ENCODE data around the gene CFAP47.
"Not testable (repeated sequence)": the region's sequence is repeated elsewhere in the genome, so short reads cannot be mapped to it uniquely, and the experiment has no call there.

The CFAP47 gene

GRCh38 chrX:36218801-36219200 is 299.3 kb downstream of the CFAP47 start:
- no peak for DNase-seq
- in situ Hi-C loops (cut with MboI; ENCODE audit: low pct_unique_long_range_greater_than_20kb, low sequenced_read_pairs) = no loop called here

GRCh38 chrX:36234840-36235528 is 315.4 kb downstream of the CFAP47 start:
- in situ Hi-C loops (cut with MboI; ENCODE audit: low pct_unique_long_range_greater_than_20kb, low sequenced_read_pairs); DNase-seq: not testable (repeated sequence)

DNA sequence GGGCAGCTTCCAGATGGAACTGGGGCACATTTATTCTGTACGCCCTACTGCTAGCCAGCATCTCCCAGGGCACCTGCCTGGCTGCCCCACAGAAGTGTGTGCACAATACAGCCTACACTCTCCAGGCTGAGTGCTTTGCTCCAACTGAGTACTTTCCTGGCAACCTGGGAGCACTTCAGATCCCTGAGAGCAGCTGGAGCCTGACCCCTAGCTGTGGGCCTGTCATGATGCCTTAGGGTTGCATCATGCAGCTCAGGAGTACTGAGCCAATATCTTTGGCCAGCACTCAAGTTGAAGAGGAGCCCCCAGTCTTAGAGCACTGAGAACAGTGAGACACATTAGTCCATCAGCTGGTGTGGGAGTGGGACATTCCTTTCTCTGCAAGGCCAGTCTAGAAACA is 321.9 kb downstream of the CFAP47 start:
- in situ Hi-C loops (cut with MboI; ENCODE audit: low pct_unique_long_range_greater_than_20kb, low sequenced_read_pairs) = no loop called here
- no peak for DNase-seq

DNA sequence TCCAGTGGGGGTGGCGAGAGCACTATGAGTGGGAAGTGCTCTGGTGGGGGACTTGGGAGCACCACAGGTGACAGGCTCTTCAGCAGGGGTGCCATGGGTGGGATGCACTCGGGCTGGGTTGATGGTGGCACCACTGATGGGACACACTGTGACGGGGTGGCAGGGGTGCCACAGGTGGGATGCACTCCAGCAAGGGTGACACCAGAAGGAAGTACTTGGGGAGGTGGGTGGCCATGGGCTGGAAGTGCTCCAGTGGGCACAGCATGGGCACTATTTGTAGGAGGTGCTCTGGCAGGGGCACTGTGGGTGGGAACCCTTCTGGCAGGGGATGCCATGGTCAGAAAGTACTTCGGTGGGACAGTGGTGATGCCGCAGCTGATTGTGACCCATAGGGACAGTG is 346.6 kb downstream of the CFAP47 start:
- in situ Hi-C loops (cut with MboI; ENCODE audit: low pct_unique_long_range_greater_than_20kb, low sequenced_read_pairs) = no loop called here
- DNase-seq = no peak

- no peak for DNase-seq
- in situ Hi-C loops (cut with MboI; ENCODE audit: low pct_unique_long_range_greater_than_20kb, low sequenced_read_pairs) = no loop called here
These were observed 390.6 kb downstream of the CFAP47 start for GRCh38 chrX:36310136-36310535.

DNA sequence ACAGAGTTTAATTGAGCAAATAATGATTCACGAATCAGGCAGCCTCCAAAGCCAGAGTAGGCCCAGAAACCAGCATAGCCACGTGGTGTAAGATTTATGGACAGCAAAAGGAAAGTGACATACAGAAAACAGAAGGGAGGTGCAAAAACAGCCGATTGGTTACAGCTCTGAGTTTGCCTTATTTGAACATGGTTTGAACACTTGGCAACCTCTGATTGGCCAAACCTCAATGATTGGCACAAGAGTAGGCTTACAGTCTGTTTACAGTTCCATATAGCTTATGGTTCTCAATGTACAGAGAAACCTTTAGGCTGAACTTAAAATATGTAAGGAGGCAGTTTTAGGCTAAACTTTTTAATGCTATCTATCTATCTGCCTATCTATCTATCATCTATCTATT is 394.8 kb downstream of the CFAP47 start:
- DNase-seq = no peak
- in situ Hi-C loops (cut with MboI; ENCODE audit: low pct_unique_long_range_greater_than_20kb, low sequenced_read_pairs) = no loop called here

DNA sequence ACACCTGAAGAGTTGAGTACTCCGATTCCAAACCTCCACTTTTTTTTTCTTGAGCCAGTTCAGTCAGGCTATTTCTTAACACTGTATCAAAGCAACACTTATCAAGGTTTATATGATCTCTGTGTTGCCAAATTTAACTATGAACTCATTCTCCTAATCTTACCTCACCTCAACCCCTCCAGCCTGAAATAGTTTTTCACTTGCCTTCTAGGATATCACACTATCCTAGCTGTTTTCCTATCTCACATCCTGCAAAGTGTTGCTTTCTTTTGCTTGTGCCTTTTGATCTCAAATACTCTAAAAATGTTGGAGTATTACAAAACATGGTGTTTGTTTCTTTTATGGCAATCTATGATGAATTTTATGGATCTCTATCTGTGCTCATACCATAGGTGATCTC is 415.0 kb downstream of the CFAP47 start:
- no peak for DNase-seq
- in situ Hi-C loops (cut with MboI; ENCODE audit: low pct_unique_long_range_greater_than_20kb, low sequenced_read_pairs) = no loop called here

DNA sequence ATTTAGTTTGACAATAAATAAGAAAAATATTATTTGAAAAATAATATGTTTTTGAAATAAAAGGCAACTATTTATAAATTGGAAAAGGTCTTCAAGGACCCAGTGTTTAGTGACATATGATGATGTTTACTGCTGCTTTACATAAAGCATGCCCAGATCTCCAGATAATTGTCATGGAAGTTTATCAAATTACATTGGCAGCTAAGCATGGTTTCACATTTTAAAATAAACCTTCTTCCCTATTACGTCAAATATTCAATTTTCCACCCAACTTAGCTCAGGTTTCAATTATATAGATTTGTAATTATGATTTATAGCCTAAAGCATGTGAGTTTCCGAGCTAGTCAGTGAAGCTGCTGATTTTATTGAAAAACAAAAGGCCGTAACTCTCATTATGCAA is 417.2 kb downstream of the CFAP47 start:
- DNase-seq = no peak
- in situ Hi-C loops (cut with MboI; ENCODE audit: low pct_unique_long_range_greater_than_20kb, low sequenced_read_pairs) = no loop called here

GRCh38 chrX:36344301-36344700 is 424.8 kb downstream of the CFAP47 start:
- in situ Hi-C loops (cut with MboI; ENCODE audit: low pct_unique_long_range_greater_than_20kb, low sequenced_read_pairs) = no loop called here
- no peak for DNase-seq

DNA sequence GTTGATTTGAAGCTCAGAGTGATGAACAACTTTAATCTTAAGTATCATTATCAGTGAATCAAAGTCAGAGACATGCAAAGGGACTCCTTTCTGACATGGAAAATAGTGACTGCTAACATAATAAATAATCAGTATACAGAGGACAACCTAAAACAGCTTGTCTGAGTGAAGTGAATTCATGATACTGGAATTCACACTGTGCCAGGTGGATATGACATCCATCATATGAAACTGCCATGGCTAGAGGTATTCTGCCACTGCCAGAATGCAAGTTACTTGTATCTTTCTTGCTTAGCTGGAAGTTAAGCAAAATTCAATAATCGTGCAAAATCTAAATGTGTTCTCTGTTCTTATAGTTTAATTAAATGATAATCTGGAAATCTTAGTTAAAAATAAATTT is 429.0 kb downstream of the CFAP47 start:
- in situ Hi-C loops (cut with MboI; ENCODE audit: low pct_unique_long_range_greater_than_20kb, low sequenced_read_pairs) = no loop called here
- no peak for DNase-seq

GRCh38 chrX:36357855-36358254 is 438.3 kb downstream of the CFAP47 start:
- in situ Hi-C loops (cut with MboI; ENCODE audit: low pct_unique_long_range_greater_than_20kb, low sequenced_read_pairs) = no loop called here
- DNase-seq = no peak

- no peak for DNase-seq
- in situ Hi-C loops (cut with MboI; ENCODE audit: low pct_unique_long_range_greater_than_20kb, low sequenced_read_pairs) = no loop called here
These were observed 444.7 kb downstream of the CFAP47 start for GRCh38 chrX:36364262-36364661.

DNA sequence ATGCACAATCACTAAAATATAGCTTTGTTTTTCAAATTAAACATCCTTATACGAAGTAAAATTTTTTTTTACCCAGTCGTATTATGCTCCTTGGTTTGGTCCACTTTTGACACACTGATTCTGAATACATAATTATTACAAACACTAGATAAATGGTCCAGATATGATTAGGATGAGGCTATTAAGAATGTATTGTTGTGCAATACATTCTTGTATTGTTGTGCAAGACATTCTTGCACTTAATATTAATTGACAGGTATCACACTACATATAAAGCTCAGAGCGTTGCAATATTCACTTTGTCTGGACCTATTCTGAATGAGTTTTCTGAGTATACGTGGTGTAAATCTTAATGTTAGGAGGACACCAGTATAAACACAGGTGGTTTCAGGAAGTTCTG is 464.0 kb downstream of the CFAP47 start:
- no peak for DNase-seq
- in situ Hi-C loops (cut with MboI; ENCODE audit: low pct_unique_long_range_greater_than_20kb, low sequenced_read_pairs) = no loop called here

DNA sequence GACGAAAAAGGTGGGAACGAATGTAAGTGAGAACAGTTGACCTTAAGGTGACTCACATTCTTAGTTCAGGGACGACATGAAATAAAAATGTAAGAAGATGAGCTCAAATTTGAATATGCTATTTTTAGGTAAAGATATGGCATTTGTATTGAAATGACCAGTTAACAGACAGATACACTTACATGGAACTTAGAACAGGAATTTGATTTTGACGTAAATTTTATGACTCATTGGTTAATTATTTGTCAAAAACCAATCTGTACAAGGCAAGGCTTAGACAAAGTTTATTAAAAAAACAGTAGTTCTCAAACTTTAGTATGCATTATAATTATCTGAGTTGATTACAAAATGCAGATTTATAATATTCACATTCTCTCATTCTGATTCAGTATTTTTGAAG is 469.4 kb downstream of the CFAP47 start:
- in situ Hi-C loops (cut with MboI; ENCODE audit: low pct_unique_long_range_greater_than_20kb, low sequenced_read_pairs) = no loop called here
- no peak for DNase-seq

DNA sequence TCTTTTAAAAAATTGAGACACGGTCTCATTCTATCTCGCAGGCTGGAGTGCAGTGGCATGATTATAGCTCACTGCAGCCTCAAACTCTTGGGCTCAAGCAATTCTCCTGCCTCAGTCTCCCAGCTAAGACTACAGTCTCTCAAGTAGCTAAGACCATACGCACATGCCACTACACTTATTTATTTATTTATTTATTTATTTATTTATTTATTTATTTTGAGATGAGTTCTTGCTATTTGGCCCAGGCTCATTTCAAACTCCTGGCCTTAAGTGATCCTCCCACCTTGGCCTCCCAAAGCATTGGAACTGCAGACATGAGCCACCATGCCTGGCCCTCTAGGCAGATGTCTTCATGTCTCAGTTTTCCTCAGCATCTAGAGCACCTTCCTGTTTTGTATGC is 482.2 kb downstream of the CFAP47 start:
- DNase-seq = no peak
- in situ Hi-C loops (cut with MboI; ENCODE audit: low pct_unique_long_range_greater_than_20kb, low sequenced_read_pairs) = no loop called here

GRCh38 chrX:36407836-36408235 is 488.3 kb downstream of the CFAP47 start:
- in situ Hi-C loops (cut with MboI; ENCODE audit: low pct_unique_long_range_greater_than_20kb, low sequenced_read_pairs) = no loop called here
- DNase-seq = no peak

- in situ Hi-C loops (cut with MboI; ENCODE audit: low pct_unique_long_range_greater_than_20kb, low sequenced_read_pairs) = no loop called here
- DNase-seq = no peak
These were observed 494.5 kb downstream of the CFAP47 start for GRCh38 chrX:36414056-36414455.

DNA sequence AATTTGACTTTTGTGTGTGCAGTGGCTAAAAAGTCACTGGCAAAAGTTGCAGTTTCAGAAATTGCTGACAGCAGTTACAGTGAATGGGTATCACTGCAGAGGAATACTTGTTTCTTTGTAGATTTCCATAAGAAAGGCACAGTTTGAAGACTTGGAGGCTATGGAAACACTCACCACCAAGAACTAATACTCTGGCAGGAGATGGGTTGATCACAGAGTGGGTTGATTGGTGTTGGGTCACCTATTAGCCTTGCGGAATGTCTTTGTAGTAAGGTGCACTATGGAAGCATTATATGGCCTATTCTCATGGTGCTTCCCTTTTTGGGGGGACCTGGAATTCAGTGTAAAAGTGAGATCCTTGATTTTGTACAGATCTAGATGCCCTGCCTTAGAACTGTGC is 502.8 kb downstream of the CFAP47 start:
- in situ Hi-C loops (cut with MboI; ENCODE audit: low pct_unique_long_range_greater_than_20kb, low sequenced_read_pairs) = no loop called here
- DNase-seq = no peak

DNA sequence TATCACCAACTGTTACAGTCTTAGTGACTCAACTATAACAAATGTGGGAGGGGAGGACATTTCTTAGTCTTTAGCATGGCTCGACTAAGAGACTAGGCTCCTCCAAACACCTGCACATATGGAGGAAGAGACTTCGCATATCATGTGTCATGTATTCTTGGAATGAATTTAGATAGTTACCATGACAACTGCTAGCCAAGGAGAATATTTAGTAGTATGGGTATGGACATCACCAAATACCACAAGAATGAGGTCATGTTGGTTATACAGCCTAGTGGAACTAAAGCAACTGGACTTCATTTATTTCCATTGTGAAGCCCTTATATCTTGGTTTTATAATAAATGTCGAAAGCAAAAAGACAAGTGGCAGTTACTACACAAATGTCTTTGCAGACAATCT is 512.3 kb downstream of the CFAP47 start:
- in situ Hi-C loops (cut with MboI; ENCODE audit: low pct_unique_long_range_greater_than_20kb, low sequenced_read_pairs) = no loop called here
- no peak for DNase-seq

- no peak for DNase-seq
- in situ Hi-C loops (cut with MboI; ENCODE audit: low pct_unique_long_range_greater_than_20kb, low sequenced_read_pairs) = no loop called here
These were observed 515.0 kb downstream of the CFAP47 start for GRCh38 chrX:36434522-36434921.
